NT2/D1 (cell line): Measurements from ENCODE around the gene WDR90.

ENCODE experiments used
- SUZ12 ChIP-seq: IDR thresholded peaks from 2 replicates; pipeline ENCODE4 v1.6.1; 2011; ENCODE audit not compliant: insufficient read length, insufficient read depth; ENCODE audit errors: extremely low read depth
- YY1 ChIP-seq: IDR thresholded peaks from 2 replicates; pipeline ENCODE4 v1.6.1; 2011; ENCODE audit not compliant: insufficient read length, insufficient read depth
- ZNF274 ChIP-seq: IDR thresholded peaks from 2 replicates; pipeline ENCODE4 v1.6.1; 2011; ENCODE audit warnings: mild to moderate bottlenecking, low read depth, low read length

- TF ChIP-seq SUZ12 (no peak), ZNF274 (no peak), YY1 (no peak)
Observed at GRCh38 chr16:654034-654433, 4.9 kb downstream of the WDR90 start.
